SK-N-SH treated with all-trans-retinoic acid at 6 μM for 48 hours (cell line): ENCODE data around the gene KRTAP10-2.

ENCODE experiments used
- ATAC-seq: fragments of 200-7000 bp; cut with Tn5 transposase; 3 replicates; pipeline ENCODE4 v1.9.1; 2020; ENCODE audit warnings: mild to moderate bottlenecking, moderate library complexity
- ARNTL ChIP-seq: fragments of 450-650 bp; formaldehyde crosslinking; IDR thresholded peaks from 2 replicates; pipeline ENCODE4 v1.5.0; 2020; ENCODE audit warnings: low read depth, mild to moderate bottlenecking, moderate library complexity, borderline replicate concordance
- BACH2 ChIP-seq: fragments of 250-450 bp; sonication (Bioruptor Pico); IDR thresholded peaks from 2 replicates; pipeline ENCODE4 v1.9.0; 2021; ENCODE audit warnings: mild to moderate bottlenecking, borderline replicate concordance
- CSRNP3 ChIP-seq: fragments of 250-450 bp; sonication (Bioruptor Pico); IDR thresholded peaks from 2 replicates; pipeline ENCODE4 v1.5.1; 2021; ENCODE audit warnings: mild to moderate bottlenecking, moderate library complexity
- ESRRG ChIP-seq: fragments of 250-450 bp; sonication (Bioruptor Pico); IDR thresholded peaks from 2 replicates; pipeline ENCODE4 v1.6.1; 2021; ENCODE audit warnings: mild to moderate bottlenecking
- GLIS3 ChIP-seq: fragments of 250-450 bp; sonication (Bioruptor Pico); IDR thresholded peaks from 2 replicates; pipeline ENCODE4 v1.5.0; 2020; ENCODE audit warnings: mild to moderate bottlenecking, moderate library complexity
- ISL1 ChIP-seq: fragments of 250-450 bp; sonication (Bioruptor Pico); IDR thresholded peaks from 2 replicates; pipeline ENCODE4 v2.1.2; 2022; ENCODE audit warnings: mild to moderate bottlenecking, moderate library complexity
- OSR1 ChIP-seq: fragments of 250-450 bp; sonication (Bioruptor Pico); IDR thresholded peaks from 2 replicates; pipeline ENCODE4 v1.8.0; 2022; ENCODE audit warnings: moderate library complexity, mild to moderate bottlenecking, inconsistent platforms
- PPARA ChIP-seq: fragments of 250-450 bp; sonication (Bioruptor Pico); IDR thresholded peaks from 2 replicates; pipeline ENCODE4 v1.5.0; 2020; ENCODE audit warnings: mild to moderate bottlenecking, borderline replicate concordance
- RARB ChIP-seq: fragments of 250-450 bp; sonication (Bioruptor Pico); IDR thresholded peaks from 2 replicates; pipeline ENCODE4 v1.8.0; 2021; ENCODE audit warnings: mild to moderate bottlenecking, moderate library complexity
- SNAI2 ChIP-seq: fragments of 250-450 bp; sonication (Bioruptor Pico); IDR thresholded peaks from 2 replicates; pipeline ENCODE4 v1.5.0; 2020; ENCODE audit warnings: mild to moderate bottlenecking, moderate library complexity
- TCF4 ChIP-seq: fragments of 250-450 bp; sonication (Bioruptor Pico); IDR thresholded peaks from 2 replicates; pipeline ENCODE4 v1.8.0; 2021; ENCODE audit warnings: mild to moderate bottlenecking, moderate library complexity, borderline replicate concordance
- TOX ChIP-seq: fragments of 250-450 bp; sonication (Bioruptor Pico); IDR thresholded peaks from 2 replicates; pipeline ENCODE4 v1.8.0; 2021; ENCODE audit warnings: mild to moderate bottlenecking, moderate library complexity, borderline replicate concordance
- ZC3H10 ChIP-seq: fragments of 250-450 bp; sonication (Bioruptor Pico); IDR thresholded peaks from 2 replicates; pipeline ENCODE4 v1.5.1; 2021; ENCODE audit warnings: mild to moderate bottlenecking, moderate library complexity
- ZFP3 ChIP-seq: fragments of 250-450 bp; sonication (Bioruptor Pico); IDR thresholded peaks from 2 replicates; pipeline ENCODE4 v1.5.0; 2020; ENCODE audit warnings: mild to moderate bottlenecking, moderate library complexity
- ZFP30 ChIP-seq: fragments of 450-650 bp; formaldehyde crosslinking; IDR thresholded peaks from 2 replicates; pipeline ENCODE4 v1.5.0; 2022; ENCODE audit warnings: mild to moderate bottlenecking, moderate library complexity
- ZNF565 ChIP-seq: fragments of 450-650 bp; formaldehyde crosslinking; conservative IDR thresholded peaks from 2 replicates; pipeline ENCODE4 v1.5.0; 2020; ENCODE audit warnings: low read depth, mild to moderate bottlenecking, moderate library complexity
- ZNF70 ChIP-seq: fragments of 450-650 bp; formaldehyde crosslinking; IDR thresholded peaks from 2 replicates; pipeline ENCODE4 v1.5.0; 2020; ENCODE audit warnings: mild to moderate bottlenecking, moderate library complexity
- ZNF8 ChIP-seq: fragments of 450-650 bp; formaldehyde crosslinking; IDR thresholded peaks from 2 replicates; pipeline ENCODE4 v1.5.0; 2020; ENCODE audit warnings: mild to moderate bottlenecking, moderate library complexity
- TF ChIP-seq, protein P1 (sequence below): fragments of 250-450 bp; sonication (Bioruptor Pico); IDR thresholded peaks from 2 replicates; pipeline ENCODE4 v1.8.0; 2020; ENCODE audit warnings: mild to moderate bottlenecking, moderate library complexity, borderline replicate concordance
- TF ChIP-seq, protein P2 (sequence below): fragments of 250-450 bp; sonication (Bioruptor Pico); IDR thresholded peaks from 2 replicates; pipeline ENCODE4 v1.5.0; 2020; ENCODE audit warnings: mild to moderate bottlenecking, moderate library complexity
- TF ChIP-seq, protein P3 (sequence below): fragments of 250-450 bp; sonication (Bioruptor Pico); IDR thresholded peaks from 2 replicates; pipeline ENCODE4 v1.8.0; 2021; ENCODE audit warnings: low read depth, mild to moderate bottlenecking, moderate library complexity, borderline replicate concordance
- TF ChIP-seq, protein P4 (sequence below): fragments of 250-450 bp; sonication (Bioruptor Pico); IDR thresholded peaks from 2 replicates; pipeline ENCODE4 v1.5.1; 2020; ENCODE audit warnings: low read depth, mild to moderate bottlenecking, moderate library complexity

KRTAP10-2 gene

DNA sequence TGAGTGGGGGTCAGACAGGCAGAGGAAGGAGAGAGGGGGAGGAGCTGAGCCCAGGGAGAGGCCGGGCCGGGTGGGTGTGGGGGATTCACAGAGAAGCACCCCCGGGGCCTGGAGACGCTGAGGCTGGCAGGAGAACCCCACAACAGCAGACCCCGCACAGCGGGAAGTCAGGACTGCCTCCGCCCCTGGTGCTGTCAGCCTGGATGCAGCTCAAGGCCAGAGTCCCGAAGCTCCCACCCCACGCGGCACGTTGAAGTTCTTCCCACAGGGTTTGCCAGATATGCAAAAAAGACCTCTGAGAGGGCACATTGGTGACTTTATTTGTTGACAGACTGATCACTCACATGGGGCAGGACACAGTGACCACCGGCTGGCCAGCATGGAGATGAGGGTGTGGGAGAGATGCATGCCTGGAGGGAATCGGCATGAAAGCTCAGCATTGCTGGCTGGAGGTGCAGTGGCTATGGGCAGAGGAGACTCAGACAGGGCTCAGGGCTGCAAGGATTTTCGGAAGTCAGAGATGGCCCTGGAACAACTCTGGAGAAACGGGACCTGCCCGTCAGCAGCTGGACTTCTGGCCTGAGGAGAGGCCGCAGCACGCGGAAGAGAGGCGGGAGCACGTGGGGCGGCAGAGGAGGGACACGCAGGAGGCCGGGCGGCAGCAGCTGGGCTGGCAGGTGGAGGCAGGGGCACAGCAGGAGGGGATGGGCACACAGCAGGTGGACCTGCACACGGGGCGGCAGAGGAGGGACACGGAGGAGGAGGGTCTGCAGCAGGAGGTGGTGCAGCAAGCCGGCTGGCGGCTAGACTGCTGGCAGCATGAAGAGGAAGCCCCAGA lies 6.4 kb upstream of the KRTAP10-2 start:
- ATAC-seq, result no peak
- TF ChIP-seq ZFP3 (no peak), ZC3H10 (no peak), TCF4 (CRISPR knock-in tag) (no peak), RARB (CRISPR knock-in tag) (no peak), ISL1 (CRISPR knock-in tag) (no peak), ZNF565 (CRISPR knock-in tag) (no peak), CSRNP3 (CRISPR knock-in tag) (no peak), SNAI2 (CRISPR knock-in tag) (no peak), ARNTL (CRISPR knock-in tag) (no peak), OSR1 (CRISPR knock-in tag) (no peak), ZNF8 (CRISPR knock-in tag) (no peak), TOX (CRISPR knock-in tag) (no peak), ESRRG (CRISPR knock-in tag) (no peak)
- TF ChIP-seq, protein P1, sequence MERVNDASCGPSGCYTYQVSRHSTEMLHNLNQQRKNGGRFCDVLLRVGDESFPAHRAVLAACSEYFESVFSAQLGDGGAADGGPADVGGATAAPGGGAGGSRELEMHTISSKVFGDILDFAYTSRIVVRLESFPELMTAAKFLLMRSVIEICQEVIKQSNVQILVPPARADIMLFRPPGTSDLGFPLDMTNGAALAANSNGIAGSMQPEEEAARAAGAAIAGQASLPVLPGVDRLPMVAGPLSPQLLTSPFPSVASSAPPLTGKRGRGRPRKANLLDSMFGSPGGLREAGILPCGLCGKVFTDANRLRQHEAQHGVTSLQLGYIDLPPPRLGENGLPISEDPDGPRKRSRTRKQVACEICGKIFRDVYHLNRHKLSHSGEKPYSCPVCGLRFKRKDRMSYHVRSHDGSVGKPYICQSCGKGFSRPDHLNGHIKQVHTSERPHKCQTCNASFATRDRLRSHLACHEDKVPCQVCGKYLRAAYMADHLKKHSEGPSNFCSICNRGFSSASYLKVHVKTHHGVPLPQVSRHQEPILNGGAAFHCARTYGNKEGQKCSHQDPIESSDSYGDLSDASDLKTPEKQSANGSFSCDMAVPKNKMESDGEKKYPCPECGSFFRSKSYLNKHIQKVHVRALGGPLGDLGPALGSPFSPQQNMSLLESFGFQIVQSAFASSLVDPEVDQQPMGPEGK (CRISPR knock-in tag), result no peak
- TF ChIP-seq, protein P2, sequence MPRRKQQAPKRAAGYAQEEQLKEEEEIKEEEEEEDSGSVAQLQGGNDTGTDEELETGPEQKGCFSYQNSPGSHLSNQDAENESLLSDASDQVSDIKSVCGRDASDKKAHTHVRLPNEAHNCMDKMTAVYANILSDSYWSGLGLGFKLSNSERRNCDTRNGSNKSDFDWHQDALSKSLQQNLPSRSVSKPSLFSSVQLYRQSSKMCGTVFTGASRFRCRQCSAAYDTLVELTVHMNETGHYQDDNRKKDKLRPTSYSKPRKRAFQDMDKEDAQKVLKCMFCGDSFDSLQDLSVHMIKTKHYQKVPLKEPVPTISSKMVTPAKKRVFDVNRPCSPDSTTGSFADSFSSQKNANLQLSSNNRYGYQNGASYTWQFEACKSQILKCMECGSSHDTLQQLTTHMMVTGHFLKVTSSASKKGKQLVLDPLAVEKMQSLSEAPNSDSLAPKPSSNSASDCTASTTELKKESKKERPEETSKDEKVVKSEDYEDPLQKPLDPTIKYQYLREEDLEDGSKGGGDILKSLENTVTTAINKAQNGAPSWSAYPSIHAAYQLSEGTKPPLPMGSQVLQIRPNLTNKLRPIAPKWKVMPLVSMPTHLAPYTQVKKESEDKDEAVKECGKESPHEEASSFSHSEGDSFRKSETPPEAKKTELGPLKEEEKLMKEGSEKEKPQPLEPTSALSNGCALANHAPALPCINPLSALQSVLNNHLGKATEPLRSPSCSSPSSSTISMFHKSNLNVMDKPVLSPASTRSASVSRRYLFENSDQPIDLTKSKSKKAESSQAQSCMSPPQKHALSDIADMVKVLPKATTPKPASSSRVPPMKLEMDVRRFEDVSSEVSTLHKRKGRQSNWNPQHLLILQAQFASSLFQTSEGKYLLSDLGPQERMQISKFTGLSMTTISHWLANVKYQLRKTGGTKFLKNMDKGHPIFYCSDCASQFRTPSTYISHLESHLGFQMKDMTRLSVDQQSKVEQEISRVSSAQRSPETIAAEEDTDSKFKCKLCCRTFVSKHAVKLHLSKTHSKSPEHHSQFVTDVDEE (CRISPR knock-in tag), result no peak

- no peak for ATAC-seq
- TF ChIP-seq, protein P3, sequence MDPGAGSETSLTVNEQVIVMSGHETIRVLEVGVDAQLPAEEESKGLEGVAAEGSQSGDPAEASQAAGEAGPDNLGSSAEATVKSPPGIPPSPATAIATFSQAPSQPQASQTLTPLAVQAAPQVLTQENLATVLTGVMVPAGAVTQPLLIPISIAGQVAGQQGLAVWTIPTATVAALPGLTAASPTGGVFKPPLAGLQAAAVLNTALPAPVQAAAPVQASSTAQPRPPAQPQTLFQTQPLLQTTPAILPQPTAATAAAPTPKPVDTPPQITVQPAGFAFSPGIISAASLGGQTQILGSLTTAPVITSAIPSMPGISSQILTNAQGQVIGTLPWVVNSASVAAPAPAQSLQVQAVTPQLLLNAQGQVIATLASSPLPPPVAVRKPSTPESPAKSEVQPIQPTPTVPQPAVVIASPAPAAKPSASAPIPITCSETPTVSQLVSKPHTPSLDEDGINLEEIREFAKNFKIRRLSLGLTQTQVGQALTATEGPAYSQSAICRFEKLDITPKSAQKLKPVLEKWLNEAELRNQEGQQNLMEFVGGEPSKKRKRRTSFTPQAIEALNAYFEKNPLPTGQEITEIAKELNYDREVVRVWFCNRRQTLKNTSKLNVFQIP (CRISPR knock-in tag), result no peak
- TF ChIP-seq ZFP30 (CRISPR knock-in tag), result no peak
- no peak for TF ChIP-seq BACH2 (CRISPR knock-in tag)
- no peak for TF ChIP-seq PPARA (CRISPR knock-in tag)
- TF ChIP-seq ZNF565 (CRISPR knock-in tag), result no peak
- TF ChIP-seq, protein P4, sequence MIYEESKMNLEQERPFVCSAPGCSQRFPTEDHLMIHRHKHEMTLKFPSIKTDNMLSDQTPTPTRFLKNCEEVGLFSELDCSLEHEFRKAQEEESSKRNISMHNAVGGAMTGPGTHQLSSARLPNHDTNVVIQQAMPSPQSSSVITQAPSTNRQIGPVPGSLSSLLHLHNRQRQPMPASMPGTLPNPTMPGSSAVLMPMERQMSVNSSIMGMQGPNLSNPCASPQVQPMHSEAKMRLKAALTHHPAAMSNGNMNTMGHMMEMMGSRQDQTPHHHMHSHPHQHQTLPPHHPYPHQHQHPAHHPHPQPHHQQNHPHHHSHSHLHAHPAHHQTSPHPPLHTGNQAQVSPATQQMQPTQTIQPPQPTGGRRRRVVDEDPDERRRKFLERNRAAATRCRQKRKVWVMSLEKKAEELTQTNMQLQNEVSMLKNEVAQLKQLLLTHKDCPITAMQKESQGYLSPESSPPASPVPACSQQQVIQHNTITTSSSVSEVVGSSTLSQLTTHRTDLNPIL (CRISPR knock-in tag), result no peak
- TF ChIP-seq ESRRG (CRISPR knock-in tag), result no peak
- no peak for TF ChIP-seq CSRNP3 (CRISPR knock-in tag)
- no peak for TF ChIP-seq ZNF70
- TF ChIP-seq GLIS3, result no peak
- no peak for TF ChIP-seq ZFP3
- no peak for TF ChIP-seq ZNF8 (CRISPR knock-in tag)
- no peak for TF ChIP-seq OSR1 (CRISPR knock-in tag)
- TF ChIP-seq, all 23 proteins: peak for 0
These were observed 5.6 kb upstream of the KRTAP10-2 start for GRCh38 chr21:44556879-44557278.
